ENCODE results near the gene ZNF23. TPM values are rescaled to one million over a fixed set of nuclear protein-coding genes. Genes with fewer than 3 reads are reported as not detected.

The ZNF23 gene
- total RNA-seq, 1 experiment from 2014 or later: 9.6 TPM

GRCh38 chr16:71476457-71477124, 14.5 kb upstream of the ZNF23 start:
- no peak overlapping the region for H4K8ac ChIP-seq (replicated peaks; ENCODE audit: insufficient read length, low read depth, low read length)
- no peak overlapping the region for H3K27ac ChIP-seq (ENCODE audit: insufficient read length, low read depth, low read length)
- no peaks in the 10 kb centered on the region for H3K27me3 Mint-ChIP-seq (ENCODE audit: low read depth)
- H3K4me2 ChIP-seq (ENCODE audit: insufficient read depth, insufficient read length, low read length): no peak overlapping the region
- no peak overlapping the region for H3K56ac ChIP-seq (ENCODE audit: insufficient read length, low read depth, low read length)
- H2AK5ac ChIP-seq (ENCODE audit: insufficient read length, low read length): no peak overlapping the region
- no peak overlapping the region for H3T11ph ChIP-seq (ENCODE audit: low read length)
- no peaks in the 10 kb centered on the region for H3K9me3 Mint-ChIP-seq
- WGBS (ENCODE audit: extremely low coverage, insufficient read length, low lambda C conversion rate): no CpG with 5 or more reads among the region's 4 CpGs
- no peaks in the 10 kb centered on the region for H4K20me1 ChIP-seq (ENCODE audit: control insufficient read depth, insufficient read depth, insufficient read length)
- H2BK120ac ChIP-seq (ENCODE audit: low read depth, low read length, poor library complexity, severe bottlenecking): no peak overlapping the region
- H3K23me2 ChIP-seq (ENCODE audit: insufficient read length, low read depth, low read length, poor library complexity, severe bottlenecking): no peaks in the 10 kb centered on the region
- no peaks in the 10 kb centered on the region for H3K4me1 ChIP-seq (ENCODE audit: insufficient read depth, low read length)
- H3K27ac Mint-ChIP-seq: no peak overlapping the region
- H3K4me3 Mint-ChIP-seq: no peak overlapping the region
- peaks cover 0 to 11% (median 8%) of the 10 kb centered on the region in 3 experiments; a peak in 6 of 7 replicates for H3K36me3 Mint-ChIP-seq (ENCODE audit: insufficient read depth in 1 of 3, low read depth in 3 of 3)
- no peak overlapping the region for H3K18ac ChIP-seq (ENCODE audit: insufficient read length, low read depth, low read length)
- H3K23ac ChIP-seq (ENCODE audit: insufficient read length, low read depth, low read length): no peak overlapping the region
- H3K14ac ChIP-seq (ENCODE audit: insufficient read depth, low read length): no peak overlapping the region
- no peak overlapping the region for H4K5ac ChIP-seq (ENCODE audit: insufficient read length, low read depth, low read length)
- H2BK12ac ChIP-seq (ENCODE audit: insufficient read length, low read depth, low read length): no peak overlapping the region
- TF ChIP-seq CTCF (conservative IDR thresholded peaks at IDR 0.05): no peak
- no peaks in the 10 kb centered on the region for H3K4me1 Mint-ChIP-seq
- H3K9ac ChIP-seq (ENCODE audit: extremely low read depth, insufficient read length, low read length): no peak overlapping the region
- no peak overlapping the region for H2BK15ac ChIP-seq (ENCODE audit: low read depth, low read length)
- no peak overlapping the region for H2BK5ac ChIP-seq (ENCODE audit: insufficient read length, low read length)
- H3K27me3 ChIP-seq (ENCODE audit: insufficient read depth, low read length): no peaks in the 10 kb centered on the region; the same call in 1 of the 2 replicates
- no peak overlapping the region for H2AFZ ChIP-seq (ENCODE audit: low read length)
- H3K4ac ChIP-seq (ENCODE audit: low read depth, low read length): no peak overlapping the region
- no peak for DNase-seq
- H2BK20ac ChIP-seq (ENCODE audit: low read depth, low read length, poor library complexity, severe bottlenecking): no peak overlapping the region
- H3K79me1 ChIP-seq (ENCODE audit: insufficient read depth, low read depth, low read length, poor library complexity, severe bottlenecking): no peaks in the 10 kb centered on the region
- H3K9me3 ChIP-seq (ENCODE audit: control insufficient read depth, low read depth, low read length): no peaks in the 10 kb centered on the region
- H3K79me2 ChIP-seq (ENCODE audit: insufficient read depth, low read length): no peaks in the 10 kb centered on the region
- H4K91ac ChIP-seq (ENCODE audit: insufficient read length, low read depth, low read length): no peak overlapping the region
